ENCODE results near the gene SNAP91.

DNA sequence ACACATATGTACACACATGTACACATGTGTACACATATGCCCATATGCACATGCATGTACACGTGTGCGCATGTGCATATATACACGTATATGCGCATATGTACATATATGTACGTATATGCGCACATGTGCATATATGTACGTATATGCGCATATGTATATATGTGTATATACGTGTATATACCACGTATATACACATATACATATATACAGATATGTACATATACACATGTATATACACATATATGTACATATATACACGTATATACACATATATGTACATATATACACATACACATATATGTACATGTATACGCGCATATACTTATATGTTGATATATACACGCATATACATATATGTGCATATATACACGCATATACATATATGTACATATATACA lies 8.9 kb upstream of the SNAP91 start:
- TF ChIP-seq, protein P1, sequence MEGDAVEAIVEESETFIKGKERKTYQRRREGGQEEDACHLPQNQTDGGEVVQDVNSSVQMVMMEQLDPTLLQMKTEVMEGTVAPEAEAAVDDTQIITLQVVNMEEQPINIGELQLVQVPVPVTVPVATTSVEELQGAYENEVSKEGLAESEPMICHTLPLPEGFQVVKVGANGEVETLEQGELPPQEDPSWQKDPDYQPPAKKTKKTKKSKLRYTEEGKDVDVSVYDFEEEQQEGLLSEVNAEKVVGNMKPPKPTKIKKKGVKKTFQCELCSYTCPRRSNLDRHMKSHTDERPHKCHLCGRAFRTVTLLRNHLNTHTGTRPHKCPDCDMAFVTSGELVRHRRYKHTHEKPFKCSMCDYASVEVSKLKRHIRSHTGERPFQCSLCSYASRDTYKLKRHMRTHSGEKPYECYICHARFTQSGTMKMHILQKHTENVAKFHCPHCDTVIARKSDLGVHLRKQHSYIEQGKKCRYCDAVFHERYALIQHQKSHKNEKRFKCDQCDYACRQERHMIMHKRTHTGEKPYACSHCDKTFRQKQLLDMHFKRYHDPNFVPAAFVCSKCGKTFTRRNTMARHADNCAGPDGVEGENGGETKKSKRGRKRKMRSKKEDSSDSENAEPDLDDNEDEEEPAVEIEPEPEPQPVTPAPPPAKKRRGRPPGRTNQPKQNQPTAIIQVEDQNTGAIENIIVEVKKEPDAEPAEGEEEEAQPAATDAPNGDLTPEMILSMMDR (IDR thresholded peaks at IDR 0.05; ENCODE audit: low read depth, low read length, missing input control): no peak
- TF ChIP-seq FOXA1 (IDR thresholded peaks at IDR 0.05) (no peak), RAD21 (IDR thresholded peaks at IDR 0.05) (no peak), EGR1 (IDR thresholded peaks at IDR 0.05; ENCODE audit: low read depth in 2 of 2) (no peak)
- TF ChIP-seq, protein P2, sequence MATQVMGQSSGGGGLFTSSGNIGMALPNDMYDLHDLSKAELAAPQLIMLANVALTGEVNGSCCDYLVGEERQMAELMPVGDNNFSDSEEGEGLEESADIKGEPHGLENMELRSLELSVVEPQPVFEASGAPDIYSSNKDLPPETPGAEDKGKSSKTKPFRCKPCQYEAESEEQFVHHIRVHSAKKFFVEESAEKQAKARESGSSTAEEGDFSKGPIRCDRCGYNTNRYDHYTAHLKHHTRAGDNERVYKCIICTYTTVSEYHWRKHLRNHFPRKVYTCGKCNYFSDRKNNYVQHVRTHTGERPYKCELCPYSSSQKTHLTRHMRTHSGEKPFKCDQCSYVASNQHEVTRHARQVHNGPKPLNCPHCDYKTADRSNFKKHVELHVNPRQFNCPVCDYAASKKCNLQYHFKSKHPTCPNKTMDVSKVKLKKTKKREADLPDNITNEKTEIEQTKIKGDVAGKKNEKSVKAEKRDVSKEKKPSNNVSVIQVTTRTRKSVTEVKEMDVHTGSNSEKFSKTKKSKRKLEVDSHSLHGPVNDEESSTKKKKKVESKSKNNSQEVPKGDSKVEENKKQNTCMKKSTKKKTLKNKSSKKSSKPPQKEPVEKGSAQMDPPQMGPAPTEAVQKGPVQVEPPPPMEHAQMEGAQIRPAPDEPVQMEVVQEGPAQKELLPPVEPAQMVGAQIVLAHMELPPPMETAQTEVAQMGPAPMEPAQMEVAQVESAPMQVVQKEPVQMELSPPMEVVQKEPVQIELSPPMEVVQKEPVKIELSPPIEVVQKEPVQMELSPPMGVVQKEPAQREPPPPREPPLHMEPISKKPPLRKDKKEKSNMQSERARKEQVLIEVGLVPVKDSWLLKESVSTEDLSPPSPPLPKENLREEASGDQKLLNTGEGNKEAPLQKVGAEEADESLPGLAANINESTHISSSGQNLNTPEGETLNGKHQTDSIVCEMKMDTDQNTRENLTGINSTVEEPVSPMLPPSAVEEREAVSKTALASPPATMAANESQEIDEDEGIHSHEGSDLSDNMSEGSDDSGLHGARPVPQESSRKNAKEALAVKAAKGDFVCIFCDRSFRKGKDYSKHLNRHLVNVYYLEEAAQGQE (IDR thresholded peaks at IDR 0.05): no peak

All from liver (tissue), 3 donors.